ENCODE results near the gene PSMA8. TPM values are rescaled to one million over a fixed set of nuclear protein-coding genes. Genes with fewer than 3 reads are reported as not detected.
A peak's percentile ranks its signal among the peaks of the same experiment; 100 is the strongest.
"Not testable (repeated sequence)": the region's sequence is repeated elsewhere in the genome, so short reads cannot be mapped to it uniquely, and the experiment has no call there.

The PSMA8 gene
- total RNA-seq, 1 donor from 2014 or later = not detected

- DNase-seq (ENCODE audit: extremely low read depth, low read depth, low spot score) = not testable (repeated sequence)
These were observed 33.9 kb downstream of the PSMA8 start for GRCh38 chr18:26167592-26167991.

- DNase-seq (ENCODE audit: extremely low read depth, low read depth, low spot score) = no peak
These were observed 41.8 kb downstream of the PSMA8 start for GRCh38 chr18:26175481-26175880.

- no peak for DNase-seq (ENCODE audit: extremely low read depth, low read depth, low spot score)
These were observed 42.5 kb downstream of the PSMA8 start for GRCh38 chr18:26176134-26176533.

DNA sequence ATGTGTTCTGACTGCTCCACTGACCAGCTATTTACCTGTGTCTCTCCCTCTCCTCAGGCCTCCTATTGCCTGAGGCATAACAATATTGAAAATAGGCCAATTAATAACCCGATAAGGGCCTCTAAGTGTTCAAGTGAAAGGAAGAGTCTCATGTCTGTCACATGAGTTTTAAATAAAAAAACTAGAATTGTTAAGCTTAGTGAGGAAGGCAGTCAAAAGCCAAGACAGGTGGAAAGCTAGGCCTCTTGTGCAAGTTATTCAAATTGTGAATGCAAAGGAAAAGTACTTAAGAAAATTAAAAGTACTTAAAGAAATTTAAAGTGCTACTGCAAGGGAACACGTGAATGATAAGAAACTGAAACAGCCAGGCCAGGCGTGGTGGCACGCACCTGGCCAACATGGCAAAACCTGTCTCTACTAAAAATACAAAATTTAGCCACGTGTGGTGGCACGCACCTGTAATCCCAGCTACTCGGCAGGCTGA lies 47.7 kb downstream of the PSMA8 start:
- no peak for DNase-seq (ENCODE audit: extremely low read depth, low read depth, low spot score)

DNA sequence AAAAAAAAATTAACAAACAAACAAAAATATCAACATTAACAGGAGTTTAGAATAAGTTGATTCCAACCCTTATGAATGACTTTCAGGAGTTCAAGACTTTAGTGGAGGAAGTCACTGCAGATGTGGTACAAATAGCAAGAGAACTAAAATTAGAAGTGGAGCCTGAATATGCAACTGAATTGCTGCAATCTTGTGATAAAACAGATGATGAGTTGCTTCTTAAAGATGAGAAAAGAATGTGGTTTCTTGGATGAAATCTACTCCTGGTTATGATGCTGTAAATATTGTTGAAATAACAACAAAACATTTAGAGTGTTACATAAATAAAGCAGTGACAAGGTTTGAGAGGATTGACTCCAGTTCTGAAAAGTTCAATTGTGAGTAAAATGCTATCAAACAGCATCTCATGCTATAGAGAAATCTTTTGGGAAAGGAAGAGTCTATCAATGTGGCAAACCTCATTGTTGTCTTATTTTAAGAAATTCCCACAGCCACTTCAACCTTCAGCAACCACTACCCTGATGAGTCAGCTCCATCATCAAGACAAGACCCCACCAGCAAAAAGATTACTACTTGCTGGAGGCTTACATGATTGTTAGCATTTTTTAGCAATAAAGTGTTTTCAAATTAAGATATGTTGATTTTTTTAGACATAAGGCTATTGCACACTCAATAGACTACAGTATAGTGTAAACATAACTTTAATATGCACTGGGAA lies 49.9 kb downstream of the PSMA8 start:
- no peak for DNase-seq (ENCODE audit: extremely low read depth, low read depth, low spot score)

- no peak for DNase-seq (ENCODE audit: extremely low read depth, low read depth, low spot score)
These were observed 51.6 kb downstream of the PSMA8 start for GRCh38 chr18:26185267-26185666.

DNA sequence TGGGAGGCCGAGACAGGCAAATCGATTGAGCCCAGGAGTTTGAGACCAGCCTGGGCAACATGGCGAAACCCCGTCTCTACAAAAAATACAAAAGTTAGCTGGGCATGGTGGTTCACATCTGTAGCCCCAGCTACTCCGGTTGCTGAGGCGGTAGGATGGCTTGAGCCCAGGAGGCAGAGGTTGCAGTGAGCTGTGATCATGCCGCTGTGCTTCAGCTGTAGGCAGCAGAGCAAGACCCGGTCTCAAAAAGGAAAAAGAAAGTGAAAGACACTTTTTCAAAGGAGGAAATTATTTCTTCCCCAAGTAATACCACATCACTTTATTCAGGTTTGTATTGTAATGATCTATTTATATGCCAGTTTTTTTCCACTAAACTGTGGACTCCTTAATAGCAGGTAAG lies 56.8 kb downstream of the PSMA8 start:
- DNase-seq (ENCODE audit: extremely low read depth, low read depth, low spot score) = no peak

DNA sequence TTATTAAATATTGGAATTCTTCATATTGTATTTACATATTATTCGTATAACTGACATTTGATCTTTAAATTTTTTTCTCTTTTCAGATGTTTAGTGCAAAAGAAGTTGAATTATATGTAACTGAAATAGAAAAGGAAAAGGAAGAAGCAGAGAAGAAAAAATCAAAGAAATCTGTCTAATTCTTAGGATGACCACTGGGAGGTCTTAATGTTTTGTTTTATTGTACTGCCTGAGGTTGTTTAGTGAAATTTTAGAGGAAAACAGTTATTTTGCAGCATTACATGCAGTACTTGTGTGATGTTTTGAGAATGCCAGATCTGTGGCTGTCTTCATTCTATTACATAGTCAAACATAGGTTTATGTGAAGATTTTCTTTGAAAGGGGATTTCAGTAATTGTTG lies 58.6 kb downstream of the PSMA8 start:
- no peak for DNase-seq (ENCODE audit: extremely low read depth, low read depth, low spot score)

- no peak for DNase-seq (ENCODE audit: extremely low read depth, low read depth, low spot score)
These were observed 62.9 kb downstream of the PSMA8 start for GRCh38 chr18:26196605-26197004.

GRCh38 chr18:26202001-26202400 lies 68.3 kb downstream of the PSMA8 start:
- DNase-seq (ENCODE audit: extremely low read depth, low read depth, low spot score) = not testable (repeated sequence)

DNA sequence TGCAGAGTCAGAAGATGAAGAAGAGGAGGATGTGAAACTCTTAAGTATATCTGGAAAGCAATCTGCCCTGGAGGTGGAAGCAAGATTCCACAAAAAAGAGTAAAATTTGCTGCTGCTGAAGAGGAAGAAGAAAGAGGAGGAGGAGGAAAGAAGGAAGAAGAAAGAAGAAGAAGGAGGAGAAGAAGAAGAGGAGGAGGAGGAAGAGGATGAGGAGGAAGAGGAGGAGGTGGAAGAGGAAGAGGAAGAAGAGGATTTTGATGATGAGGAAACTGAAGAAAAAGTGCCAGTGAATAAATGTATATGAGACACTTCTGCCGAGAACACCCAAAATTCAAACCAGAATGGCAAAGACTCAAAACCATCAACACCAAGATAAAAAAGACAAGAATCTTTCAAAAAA lies 71.6 kb downstream of the PSMA8 start:
- no peak for DNase-seq (ENCODE audit: extremely low read depth, low read depth, low spot score)

DNA sequence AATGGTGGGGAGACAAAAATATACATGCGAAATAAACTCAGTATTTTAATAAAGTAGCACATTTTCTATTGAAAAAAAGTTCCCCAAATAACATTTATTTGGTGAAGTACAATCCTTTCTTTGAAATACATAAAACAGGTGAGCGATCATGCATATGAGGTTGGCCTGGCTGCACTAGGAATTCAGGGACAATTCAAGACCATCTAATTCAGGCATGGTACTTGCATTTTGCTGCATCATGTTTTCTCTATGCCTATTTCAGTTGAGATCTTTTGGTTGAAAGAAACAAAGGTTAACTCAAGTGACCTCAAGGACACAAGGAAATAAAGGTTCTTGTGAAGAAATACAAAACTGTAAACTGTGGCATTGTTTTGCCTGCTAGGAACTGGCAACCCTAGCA lies 72.8 kb downstream of the PSMA8 start:
- no peak for DNase-seq (ENCODE audit: extremely low read depth, low read depth, low spot score)

- no peak for DNase-seq (ENCODE audit: extremely low read depth, low read depth, low spot score)
These were observed 74.3 kb downstream of the PSMA8 start for GRCh38 chr18:26207937-26208336.

- DNase-seq (ENCODE audit: extremely low read depth, low read depth, low spot score) = no peak
These were observed 75.3 kb downstream of the PSMA8 start for GRCh38 chr18:26208977-26209376.

DNA sequence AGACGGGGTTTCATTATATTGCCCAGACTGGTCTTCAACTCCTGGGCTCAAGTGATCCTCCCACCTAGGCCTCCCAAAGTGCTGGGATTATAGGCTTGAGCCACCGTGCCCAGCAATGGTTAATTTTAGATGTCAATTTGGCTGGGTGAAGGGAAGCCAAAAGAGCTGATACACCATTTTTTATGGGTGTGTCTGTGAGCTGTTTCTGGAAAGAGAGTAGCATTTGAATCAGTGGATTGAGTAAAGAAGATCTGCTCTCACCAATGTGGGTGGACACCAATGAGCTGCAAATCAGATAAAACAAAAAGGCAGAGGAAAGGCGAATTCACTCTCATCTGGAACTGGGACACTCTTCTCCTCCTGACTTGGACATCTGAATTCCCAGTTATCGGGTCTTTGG lies 76.5 kb downstream of the PSMA8 start:
- no peak for DNase-seq (ENCODE audit: extremely low read depth, low read depth, low spot score)

DNA sequence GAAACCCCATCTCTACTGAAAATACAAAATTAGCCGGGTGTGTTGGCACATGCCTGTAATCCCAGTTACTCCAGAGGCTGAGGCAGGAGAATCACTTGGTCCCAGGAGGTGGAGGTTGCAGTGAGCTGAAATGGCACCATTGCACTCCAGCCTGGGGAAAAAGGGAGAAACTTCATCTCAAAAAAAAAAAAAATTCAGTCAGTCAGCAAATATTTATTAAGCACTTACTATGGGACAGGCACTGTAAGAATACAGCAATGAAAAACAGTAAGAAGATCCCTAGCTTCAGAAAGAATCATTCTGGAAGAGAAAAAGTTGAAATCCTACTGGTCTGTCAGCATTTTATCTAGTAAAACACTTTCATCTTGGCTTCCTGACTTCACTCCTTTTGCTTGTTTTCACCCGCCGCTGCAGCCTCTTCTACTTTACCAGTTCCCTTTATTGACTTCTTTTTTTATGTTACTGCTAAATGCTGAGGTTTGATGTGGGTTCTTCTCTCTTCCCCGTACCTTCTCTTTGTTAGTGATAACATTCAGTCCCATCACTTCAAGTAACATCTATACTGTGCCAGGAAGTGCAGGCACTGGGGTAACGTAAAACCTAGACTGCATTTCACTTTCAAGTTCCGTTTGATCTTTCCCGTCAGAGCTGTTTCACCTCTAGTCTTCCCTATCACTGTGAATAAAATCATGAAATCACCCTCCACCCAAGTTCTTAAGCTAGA lies 81.7 kb downstream of the PSMA8 start:
- DNase-seq (ENCODE audit: extremely low read depth, low read depth, low spot score) = no peak

DNA sequence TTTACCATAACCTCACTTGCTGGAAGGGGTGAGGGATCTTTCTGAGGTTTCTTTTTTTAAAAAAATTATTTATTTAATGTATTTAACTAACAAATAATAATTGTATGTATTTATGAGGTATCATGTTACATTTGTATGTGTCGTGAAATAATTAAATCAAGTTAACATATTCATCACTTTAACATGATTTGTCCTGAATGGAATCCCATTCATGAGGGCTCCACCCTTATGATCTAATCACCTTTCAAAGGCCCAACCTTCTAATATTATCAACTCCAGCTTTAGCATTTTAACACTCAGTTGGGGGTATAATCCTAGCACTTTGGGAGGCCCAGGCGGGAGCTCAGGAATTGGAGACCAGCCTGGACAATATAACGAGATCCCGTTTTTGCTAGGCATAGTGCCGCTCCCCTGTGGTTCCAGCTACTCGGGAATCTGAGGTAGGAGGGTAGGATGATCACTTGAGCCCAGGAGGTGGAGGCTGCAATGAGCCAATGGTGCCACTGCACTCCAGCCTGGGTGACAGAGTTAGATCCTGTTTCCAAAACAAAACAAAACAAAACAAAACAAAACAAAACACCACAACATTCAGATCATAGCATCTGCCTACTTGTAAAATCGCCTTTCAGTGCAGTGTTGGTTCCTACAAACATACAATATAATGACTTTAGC lies 91.5 kb downstream of the PSMA8 start:
- DNase-seq (ENCODE audit: extremely low read depth, low read depth, low spot score) = no peak

DNA sequence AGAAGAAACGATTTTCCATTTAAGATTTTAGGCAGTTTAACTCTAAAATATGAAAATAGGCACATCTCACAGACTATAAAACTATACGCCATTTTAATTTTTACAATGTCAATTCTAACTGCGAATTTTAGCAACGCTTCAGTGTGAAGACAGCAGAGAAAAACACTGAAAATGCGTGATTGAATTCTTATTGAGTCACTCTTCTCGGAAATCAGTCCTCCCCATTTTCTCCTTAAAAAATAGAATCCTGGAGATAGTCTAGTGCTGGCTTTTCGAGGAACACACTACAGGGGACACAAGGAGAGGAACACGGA lies 92.2 kb downstream of the PSMA8 start:
- DNase-seq (ENCODE audit: extremely low read depth, low read depth, low spot score) = no peak

DNA sequence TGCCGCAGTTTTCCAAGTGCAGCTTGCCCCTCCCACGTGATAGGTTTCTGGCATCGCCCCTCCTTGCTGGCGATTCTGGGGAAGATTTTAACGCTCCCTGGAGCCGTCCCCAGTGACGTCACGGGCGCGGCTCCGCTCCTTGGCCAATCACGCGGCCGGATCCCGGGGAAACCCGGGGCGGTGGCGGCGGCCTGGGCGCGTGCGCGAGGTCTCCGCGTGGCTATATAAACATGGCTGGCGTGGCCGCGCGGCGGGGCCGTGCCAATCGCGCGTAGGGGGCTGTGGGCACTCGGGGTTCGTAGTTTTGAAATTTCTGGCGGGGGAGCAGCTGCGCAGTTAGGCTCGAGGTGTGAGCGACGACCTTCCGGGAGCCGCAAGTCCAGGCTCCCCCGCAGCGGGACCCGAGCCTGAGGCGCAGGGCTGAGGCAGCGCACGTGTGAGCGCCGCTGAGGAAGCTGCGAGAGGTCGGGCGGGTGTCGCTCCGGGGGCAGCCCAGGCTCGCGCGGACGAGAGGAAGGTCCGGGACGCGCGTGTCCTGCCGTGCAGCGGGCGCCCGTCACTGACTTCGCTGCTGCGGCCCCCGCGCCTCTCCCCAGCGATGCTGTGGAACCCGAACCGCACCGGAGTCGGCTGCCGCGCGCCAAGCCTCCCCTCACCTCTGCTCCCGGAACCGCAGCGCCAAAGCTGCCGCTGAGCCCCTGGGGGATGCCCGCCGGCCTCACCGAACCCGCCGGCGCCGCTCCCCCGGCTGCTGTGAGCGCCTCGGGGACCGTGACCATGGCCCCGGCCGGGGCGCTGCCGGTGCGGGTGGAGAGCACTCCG lies 92.8 kb downstream of the PSMA8 start, which contains the start of gene TAF4B:
TSS of gene TAF4B (plus strand) at position 217 of the 822 bp plus-strand sequence. CDS start at position 706, 489 bp downstream.
- DNase-seq (ENCODE audit: extremely low read depth, low read depth, low spot score) = peak; percentile 47

- DNase-seq (ENCODE audit: extremely low read depth, low read depth, low spot score) = no peak
These were observed 93.5 kb downstream of the PSMA8 start for GRCh38 chr18:26227051-26227670.
